H9 (cell line): ENCODE results near the gene TMEM174. TPM values are rescaled to one million over a fixed set of nuclear protein-coding genes. Genes with fewer than 3 reads are reported as not detected.

Experiments used
- DNase-seq: peaks from one replicate; pipeline ENCODE4 v3.0.0-alpha.2; 2017
- H2AFZ ChIP-seq: one replicate; pipeline ENCODE4 v1.6.1; 2013; ENCODE audit warnings: mild to moderate bottlenecking, low read length, control low read depth, moderate library complexity
- H2AK5ac ChIP-seq: 2 replicates; pipeline ENCODE4 v1.6.1; 2013; ENCODE audit warnings: low read length, control low read depth, mixed read lengths; ENCODE audit not compliant: insufficient read length
- H2BK120ac ChIP-seq: one replicate; pipeline ENCODE4 v1.6.1; 2013; ENCODE audit warnings: low read depth, mild to moderate bottlenecking, low read length, control low read depth, inconsistent platforms; ENCODE audit not compliant: poor library complexity, severe bottlenecking
- H2BK12ac ChIP-seq: 2 replicates; pipeline ENCODE4 v1.6.1; 2013; ENCODE audit warnings: low read length, control low read depth, mixed read lengths, low read depth; ENCODE audit not compliant: insufficient read length
- H2BK15ac ChIP-seq: 2 replicates; pipeline ENCODE4 v1.6.1; 2013; ENCODE audit warnings: low read depth, low read length, control low read depth
- H2BK20ac ChIP-seq: one replicate; pipeline ENCODE4 v1.6.1; 2013; ENCODE audit warnings: low read depth, mild to moderate bottlenecking, low read length, control low read depth, inconsistent platforms; ENCODE audit not compliant: poor library complexity, severe bottlenecking
- H2BK5ac ChIP-seq: 2 replicates; pipeline ENCODE4 v1.6.1; 2013; ENCODE audit warnings: low read length, control low read depth, mixed read lengths; ENCODE audit not compliant: insufficient read length
- H3K14ac ChIP-seq: 2 replicates; pipeline ENCODE4 v1.6.1; 2013; ENCODE audit warnings: low read length, control low read depth; ENCODE audit not compliant: insufficient read depth
- H3K18ac ChIP-seq: 2 replicates; pipeline ENCODE4 v1.6.1; 2013; ENCODE audit warnings: low read depth, mild to moderate bottlenecking, mixed read lengths, low read length, control low read depth; ENCODE audit not compliant: insufficient read length
- H3K23ac ChIP-seq: 2 replicates; pipeline ENCODE4 v1.6.1; 2013; ENCODE audit warnings: low read length, control low read depth, mixed read lengths, low read depth; ENCODE audit not compliant: insufficient read length
- H3K23me2 ChIP-seq: 2 replicates; pipeline ENCODE4 v1.6.1; 2013; ENCODE audit warnings: low read depth, mild to moderate bottlenecking, mixed read lengths, low read length, control low read depth; ENCODE audit not compliant: insufficient read length, poor library complexity, severe bottlenecking
- H3K27ac ChIP-seq: 2 replicates; pipeline ENCODE4 v1.5.1; 2013; ENCODE audit warnings: low read length, control low read depth, mixed read lengths, low read depth; ENCODE audit not compliant: insufficient read length
- H3K27me3 ChIP-seq: 2 replicates; pipeline ENCODE4 v1.6.1; 2013; ENCODE audit warnings: low read length, control low read depth, inconsistent platforms; ENCODE audit not compliant: insufficient read depth
- H3K4ac ChIP-seq: 2 replicates; pipeline ENCODE4 v1.6.1; 2013; ENCODE audit warnings: low read depth, mild to moderate bottlenecking, control low read depth, inconsistent platforms, low read length, moderate library complexity
- H3K4me1 ChIP-seq: 2 replicates; pipeline ENCODE4 v1.6.1; 2013; ENCODE audit warnings: low read length, control low read depth, inconsistent platforms; ENCODE audit not compliant: insufficient read depth
- H3K4me2 ChIP-seq: 2 replicates; pipeline ENCODE4 v1.6.1; 2013; ENCODE audit warnings: low read length, control low read depth, mixed read lengths; ENCODE audit not compliant: insufficient read length, insufficient read depth
- H3K56ac ChIP-seq: 2 replicates; pipeline ENCODE4 v1.6.1; 2013; ENCODE audit warnings: low read depth, mild to moderate bottlenecking, mixed read lengths, low read length, control low read depth; ENCODE audit not compliant: insufficient read length
- H3K79me1 ChIP-seq: 2 replicates; pipeline ENCODE4 v1.6.1; 2013; ENCODE audit warnings: low read depth, mild to moderate bottlenecking, moderate library complexity, low read length, control low read depth, inconsistent platforms; ENCODE audit not compliant: insufficient read depth, poor library complexity, severe bottlenecking
- H3K79me2 ChIP-seq: 2 replicates; pipeline ENCODE4 v1.6.1; 2013; ENCODE audit warnings: low read length, control low read depth, inconsistent platforms; ENCODE audit not compliant: insufficient read depth
- H3K9ac ChIP-seq: 2 replicates; pipeline ENCODE4 v1.6.1; 2013; ENCODE audit warnings: low read length, control low read depth, mixed read lengths; ENCODE audit not compliant: insufficient read length; ENCODE audit errors: extremely low read depth
- H3K9me3 ChIP-seq: one replicate; pipeline ENCODE4 v1.6.1; 2013; ENCODE audit warnings: low read depth, low read length, inconsistent platforms; ENCODE audit not compliant: control insufficient read depth
- H3T11ph ChIP-seq: one replicate; pipeline ENCODE4 v1.6.1; 2013; ENCODE audit warnings: mild to moderate bottlenecking, low read length, control low read depth, inconsistent platforms
- H4K20me1 ChIP-seq: one replicate; pipeline ENCODE4 v1.6.1; 2013; ENCODE audit not compliant: control insufficient read depth, insufficient read length, insufficient read depth
- H4K5ac ChIP-seq: 2 replicates; pipeline ENCODE4 v1.6.1; 2013; ENCODE audit warnings: low read depth, mild to moderate bottlenecking, mixed read lengths, low read length, control low read depth; ENCODE audit not compliant: insufficient read length
- H4K8ac ChIP-seq: replicated peaks from 2 replicates; pipeline ENCODE4 v1.6.1; 2013; ENCODE audit warnings: low read length, control low read depth, mixed read lengths, low read depth; ENCODE audit not compliant: insufficient read length
- H4K91ac ChIP-seq: 2 replicates; pipeline ENCODE4 v1.6.1; 2013; ENCODE audit warnings: low read depth, mild to moderate bottlenecking, moderate library complexity, mixed read lengths, low read length, control low read depth; ENCODE audit not compliant: insufficient read length
- H3K27ac Mint-ChIP-seq, 3 experiments: 2 replicates in 2 of 3; 3 replicates in 1 of 3; pipeline ENCODE4 v1.8.0; 2020 to 2021; ENCODE audit warnings: mixed read lengths in 3 of 3, mild to moderate bottlenecking in 1 of 3, moderate library complexity in 1 of 3
- H3K27me3 Mint-ChIP-seq: 2 replicates; pipeline ENCODE4 v1.8.0; 2021; ENCODE audit warnings: low read depth, mild to moderate bottlenecking, moderate library complexity, mixed read lengths
- H3K36me3 Mint-ChIP-seq, 3 experiments: 2 replicates in 2 of 3; 3 replicates in 1 of 3; pipeline ENCODE4 v1.8.0; 2020 to 2021; ENCODE audit warnings: low read depth in 3 of 3, mixed read lengths in 3 of 3; ENCODE audit not compliant: insufficient read depth in 1 of 3
- H3K4me1 Mint-ChIP-seq, 2 experiments: 2 replicates each; pipeline ENCODE4 v1.8.0; 2020; ENCODE audit warnings: mixed read lengths in 2 of 2
- H3K4me3 Mint-ChIP-seq, 2 experiments: 2 replicates in 1 of 2; 3 replicates in 1 of 2; pipeline ENCODE4 v1.8.0; 2020 to 2021; ENCODE audit warnings: mild to moderate bottlenecking in 2 of 2, mixed read lengths in 2 of 2, moderate library complexity in 1 of 2
- H3K9me3 Mint-ChIP-seq, 2 experiments: 2 replicates in 1 of 2; 3 replicates in 1 of 2; pipeline ENCODE4 v1.8.0; 2020; ENCODE audit warnings: mild to moderate bottlenecking in 2 of 2, mixed read lengths in 2 of 2, moderate library complexity in 1 of 2
- CTCF ChIP-seq: fragments of 200-600 bp; sonication (generic); conservative IDR thresholded peaks from 3 replicates; pipeline ENCODE4 v1.8.0; 2021; ENCODE audit warnings: antibody characterized with exemption, mild to moderate bottlenecking
- WGBS: extraction: QIAGEN DNeasy Blood & Tissue Kit; methylation state at CpG from one replicate; pipeline ENCODE4 v1.1.7; 2013; ENCODE audit warnings: missing lambda C conversion rate, low lambda C conversion rate, mixed read lengths; ENCODE audit not compliant: insufficient read length; ENCODE audit errors: extremely low coverage; 5-methylcytosine and 5-hydroxymethylcytosine counted together
- total RNA-seq: library from RNA; stranded (reverse); gene quantifications from 2 replicates; pipeline ENCODE4 v1.2.1, GENCODE V29; 2021

Gene TMEM174
- total RNA-seq, 1 experiment from 2014 or later, result not detected

GRCh38 chr5:73142035-73142434 is 31.0 kb upstream of the TMEM174 start:
- Histone ChIP-seq H2BK20ac (no peak overlapping the region), H2BK5ac (no peak overlapping the region), H2BK120ac (no peak overlapping the region), H3K56ac (no peak overlapping the region), H4K5ac (no peak overlapping the region), H3K4me2 (no peak overlapping the region), H3T11ph (no peak overlapping the region), H3K4ac (no peak overlapping the region), H3K23ac (no peak overlapping the region), H3K18ac (no peak overlapping the region), H3K79me1 (no peaks in the 10 kb centered on the region), H3K9me3 (no peaks in the 10 kb centered on the region), H3K9ac (no peak overlapping the region), H2BK12ac (no peak overlapping the region), H2AFZ (no peak overlapping the region), H3K23me2 (no peaks in the 10 kb centered on the region), H3K27me3 (no peaks in the 10 kb centered on the region), H3K4me1 (no peaks in the 10 kb centered on the region), H3K14ac (no peak overlapping the region), H4K91ac (no peak overlapping the region), H2AK5ac (no peak overlapping the region), H4K8ac (no peak overlapping the region), H3K27ac (no peak overlapping the region), H2BK15ac (no peak overlapping the region), H3K79me2 (no peaks in the 10 kb centered on the region), H4K20me1 (no peaks in the 10 kb centered on the region)
- Mint-ChIP-seq H3K27me3 (no peaks in the 10 kb centered on the region; the same call in 1 of the 2 replicates), H3K36me3 (no peaks in the 10 kb centered on the region), H3K27ac (no peak overlapping the region), H3K9me3 (no peaks in the 10 kb centered on the region), H3K4me3 (no peak overlapping the region), H3K4me1 (peaks cover 0 to 2% of the 10 kb centered on the region in 2 experiments; a peak in 1 of 4 replicates)
- no peak for TF ChIP-seq CTCF
- DNase-seq, result peak; percentile 40
- WGBS, result no CpG with 5 or more reads among the region's 8 CpGs
